Tibial nerve (tissue), 3 donors: ENCODE results near the gene ZC3H15.

ENCODE experiments used
- CTCF ChIP-seq, 5 experiments: fragments of 200-600 bp in 3 of 5; fragments of 450-650 bp in 2 of 5; sonication (generic) in 3 of 5; IDR thresholded peaks; one replicate each; pipeline ENCODE4 v1.5.1; 2016 to 2019; ENCODE audit warnings: antibody characterized with exemption in 5 of 5, mild to moderate bottlenecking in 3 of 5, moderate library complexity in 2 of 5
- POLR2A ChIP-seq, 2 donors: fragments of 450-650 bp; IDR thresholded peaks; one replicate each; pipeline ENCODE4 v1.6.1; 2017; ENCODE audit warnings: antibody characterized with exemption in 2 of 2, mild to moderate bottlenecking in 2 of 2, moderate library complexity in 2 of 2

DNA sequence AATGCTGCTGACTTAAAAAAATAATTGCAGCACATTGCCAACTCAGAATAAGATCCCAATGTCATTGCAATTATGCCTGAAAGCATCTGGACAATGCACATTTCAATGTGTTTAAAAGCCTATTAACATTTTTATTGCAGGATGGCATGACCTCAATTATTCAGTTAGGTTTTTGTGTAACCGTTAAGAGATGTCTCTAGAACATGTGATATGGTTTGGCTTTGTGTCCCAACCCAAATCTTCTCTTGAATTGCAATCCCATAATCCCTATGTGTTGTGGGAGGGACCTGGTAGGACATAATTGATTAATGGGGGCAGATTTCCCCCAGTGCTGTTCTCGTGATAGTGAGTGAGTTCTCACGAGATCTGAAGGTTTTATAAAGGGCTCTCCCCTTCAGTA lies 43.2 kb upstream of the ZC3H15 start:
- TF ChIP-seq CTCF (IDR thresholded peaks at IDR 0.05) (no peak), POLR2A (IDR thresholded peaks at IDR 0.05) (no peak)
